22Rv1 (cell line): ENCODE results near the gene KAZN.

Source experiments
- ZFX ChIP-seq: fragments of 450-650 bp; IDR thresholded peaks from 2 replicates; pipeline ENCODE4 v1.6.1; 2017; ENCODE audit warnings: antibody characterized with exemption, borderline replicate concordance
- TF ChIP-seq, protein P1 (sequence below): fragments of 450-650 bp; IDR thresholded peaks from 2 replicates; pipeline ENCODE4 v1.5.1; 2017; ENCODE audit warnings: mild to moderate bottlenecking

DNA sequence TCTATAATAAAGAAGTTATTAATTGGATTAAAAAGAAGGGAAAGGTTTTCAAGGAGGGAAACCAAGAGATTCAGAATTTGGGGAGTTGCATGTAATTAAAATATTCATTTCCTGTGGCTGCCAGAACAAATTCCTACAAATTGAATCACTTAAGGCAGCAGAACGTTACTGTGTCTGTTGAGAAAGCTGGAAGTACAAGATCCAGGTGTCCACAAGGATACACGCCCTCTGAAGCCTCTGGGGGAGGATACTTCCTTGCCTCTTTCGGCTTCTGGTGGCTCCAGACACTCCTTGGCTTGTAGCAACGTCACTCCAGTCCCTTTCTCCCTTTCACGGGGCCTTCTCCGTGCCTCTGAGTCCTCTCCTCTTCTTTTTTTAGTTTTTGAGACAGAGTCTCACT lies 67.9 kb downstream of the KAZN start:
- TF ChIP-seq, protein P1, sequence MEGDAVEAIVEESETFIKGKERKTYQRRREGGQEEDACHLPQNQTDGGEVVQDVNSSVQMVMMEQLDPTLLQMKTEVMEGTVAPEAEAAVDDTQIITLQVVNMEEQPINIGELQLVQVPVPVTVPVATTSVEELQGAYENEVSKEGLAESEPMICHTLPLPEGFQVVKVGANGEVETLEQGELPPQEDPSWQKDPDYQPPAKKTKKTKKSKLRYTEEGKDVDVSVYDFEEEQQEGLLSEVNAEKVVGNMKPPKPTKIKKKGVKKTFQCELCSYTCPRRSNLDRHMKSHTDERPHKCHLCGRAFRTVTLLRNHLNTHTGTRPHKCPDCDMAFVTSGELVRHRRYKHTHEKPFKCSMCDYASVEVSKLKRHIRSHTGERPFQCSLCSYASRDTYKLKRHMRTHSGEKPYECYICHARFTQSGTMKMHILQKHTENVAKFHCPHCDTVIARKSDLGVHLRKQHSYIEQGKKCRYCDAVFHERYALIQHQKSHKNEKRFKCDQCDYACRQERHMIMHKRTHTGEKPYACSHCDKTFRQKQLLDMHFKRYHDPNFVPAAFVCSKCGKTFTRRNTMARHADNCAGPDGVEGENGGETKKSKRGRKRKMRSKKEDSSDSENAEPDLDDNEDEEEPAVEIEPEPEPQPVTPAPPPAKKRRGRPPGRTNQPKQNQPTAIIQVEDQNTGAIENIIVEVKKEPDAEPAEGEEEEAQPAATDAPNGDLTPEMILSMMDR = no peak
- TF ChIP-seq ZFX = no peak
